Right lobe of liver (tissue), 4 donors: ENCODE data around the gene ORAI1.
"Not testable (repeated sequence)": the region's sequence is repeated elsewhere in the genome, so short reads cannot be mapped to it uniquely, and the experiment has no call there.

ENCODE experiments used
- CTCF ChIP-seq, 4 donors: fragments of 200-600 bp in 3 of 4; fragments of 450-650 bp in 1 of 4; IDR thresholded peaks; one replicate each; pipeline versions ENCODE4 v1.5.1 to v1.8.0; 2016 to 2022; ENCODE audit warnings: antibody characterized with exemption in 4 of 4, mild to moderate bottlenecking in 2 of 4
- POLR2A ChIP-seq: fragments of 450-650 bp; IDR thresholded peaks from one replicate; pipeline ENCODE4 v1.6.1; 2017; ENCODE audit warnings: antibody characterized with exemption, mild to moderate bottlenecking
- donor health status: DM: no; HTN: no; CAD: no.
- donor health status: DM: no; HTN: no; CAD: no.
- donor health status: DM: no; HTN: yes; CAD: no.

DNA sequence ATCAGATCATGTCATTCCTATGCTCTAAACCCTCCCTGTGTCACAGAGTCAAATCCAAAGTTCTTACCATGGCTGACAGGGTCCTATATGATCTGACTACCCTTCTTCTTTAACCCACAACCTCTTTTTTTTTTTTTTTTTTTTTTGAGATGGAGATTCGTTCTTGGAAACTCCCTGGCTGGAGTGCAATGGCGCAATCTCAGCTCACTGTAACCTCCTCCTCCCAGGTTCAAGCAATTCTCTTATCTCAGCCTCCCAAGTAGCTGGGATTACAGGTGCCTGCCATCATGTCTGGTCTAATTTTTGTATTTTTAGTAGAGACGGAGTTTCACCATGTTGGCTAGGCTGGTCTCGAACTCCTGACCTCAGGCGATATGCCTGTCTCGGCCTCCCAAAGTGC, 40.5 kb downstream of the ORAI1 start:
- TF ChIP-seq CTCF (IDR thresholded peaks at IDR 0.05); POLR2A: not testable (repeated sequence)
